Measurements from ENCODE around the gene MYL9.
A peak's percentile ranks its signal among the peaks of the same experiment; 100 is the strongest.

The MYL9 gene

DNA sequence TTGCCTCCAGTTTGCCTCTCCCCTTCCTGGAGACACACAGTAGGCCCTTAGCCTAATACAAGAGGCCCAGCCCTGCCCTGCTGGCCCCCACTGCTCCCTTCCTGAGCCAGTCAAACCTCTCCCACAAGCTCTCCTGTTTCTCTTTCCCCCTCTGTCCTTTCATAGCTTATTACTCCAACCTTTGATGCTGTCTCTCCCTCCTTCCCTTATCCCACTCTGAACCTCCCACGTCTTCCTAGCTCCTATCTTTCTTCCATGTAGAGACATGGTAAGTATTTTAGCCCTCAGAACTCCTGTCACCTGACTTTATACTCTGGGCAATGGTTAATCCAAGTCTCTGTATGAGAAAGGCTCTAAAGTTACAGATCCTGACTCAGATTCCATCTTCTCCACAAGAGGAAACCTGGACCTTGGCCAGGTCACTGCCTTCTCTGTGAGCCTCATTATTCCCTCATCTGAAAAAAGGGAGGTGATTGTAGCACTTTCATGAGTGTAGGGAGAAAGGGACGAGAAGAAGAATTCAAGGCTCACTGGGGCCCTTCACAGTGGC, 38.8 kb downstream of the MYL9 start:
- no peak for DNase-seq (ENCODE audit: low read depth, low spot score)

DNA sequence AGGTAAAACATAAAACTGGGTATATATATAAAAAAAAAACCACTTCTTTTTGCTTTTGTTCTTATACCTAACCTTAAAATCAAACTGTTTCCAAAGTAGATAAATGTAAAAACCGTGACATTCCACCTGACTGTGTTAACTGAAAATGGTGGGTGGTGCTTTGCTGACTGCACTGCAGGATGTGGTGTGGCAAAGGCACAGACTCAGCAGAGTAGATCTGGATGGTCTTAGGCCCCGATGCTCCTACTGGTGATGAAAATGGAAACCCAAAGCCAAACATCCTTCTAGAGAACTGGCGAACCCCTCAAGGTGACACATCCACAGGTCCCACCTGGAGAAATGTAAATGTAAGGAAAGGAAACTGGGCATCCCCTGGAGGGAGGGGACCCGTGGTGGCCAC, 41.0 kb downstream of the MYL9 start:
- no peak for DNase-seq (ENCODE audit: low read depth, low spot score)

DNA sequence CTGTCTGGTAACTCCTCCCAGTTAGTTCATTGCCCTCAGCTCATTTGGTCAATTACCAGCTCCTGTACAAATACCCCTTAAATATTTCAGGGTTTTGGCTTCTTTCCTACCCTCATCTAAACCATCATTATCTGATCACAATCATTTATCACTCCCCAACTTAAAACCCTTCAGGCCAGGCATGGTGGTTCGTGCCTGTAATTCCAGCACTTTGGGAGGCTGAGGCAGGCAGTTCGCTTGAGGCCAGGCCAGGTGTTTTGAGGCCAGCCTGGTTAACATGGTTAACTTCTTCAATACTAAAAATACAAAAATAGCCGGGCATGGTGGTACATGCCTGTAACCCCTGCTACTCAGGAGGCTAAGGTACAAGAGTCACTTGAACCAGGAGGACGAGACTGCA, 41.5 kb downstream of the MYL9 start:
- no peak for DNase-seq (ENCODE audit: low read depth, low spot score)

- DNase-seq (ENCODE audit: low read depth, low spot score) = no peak
Measured at GRCh38 chr20:36584018-36584481, 42.7 kb downstream of the MYL9 start.

DNA sequence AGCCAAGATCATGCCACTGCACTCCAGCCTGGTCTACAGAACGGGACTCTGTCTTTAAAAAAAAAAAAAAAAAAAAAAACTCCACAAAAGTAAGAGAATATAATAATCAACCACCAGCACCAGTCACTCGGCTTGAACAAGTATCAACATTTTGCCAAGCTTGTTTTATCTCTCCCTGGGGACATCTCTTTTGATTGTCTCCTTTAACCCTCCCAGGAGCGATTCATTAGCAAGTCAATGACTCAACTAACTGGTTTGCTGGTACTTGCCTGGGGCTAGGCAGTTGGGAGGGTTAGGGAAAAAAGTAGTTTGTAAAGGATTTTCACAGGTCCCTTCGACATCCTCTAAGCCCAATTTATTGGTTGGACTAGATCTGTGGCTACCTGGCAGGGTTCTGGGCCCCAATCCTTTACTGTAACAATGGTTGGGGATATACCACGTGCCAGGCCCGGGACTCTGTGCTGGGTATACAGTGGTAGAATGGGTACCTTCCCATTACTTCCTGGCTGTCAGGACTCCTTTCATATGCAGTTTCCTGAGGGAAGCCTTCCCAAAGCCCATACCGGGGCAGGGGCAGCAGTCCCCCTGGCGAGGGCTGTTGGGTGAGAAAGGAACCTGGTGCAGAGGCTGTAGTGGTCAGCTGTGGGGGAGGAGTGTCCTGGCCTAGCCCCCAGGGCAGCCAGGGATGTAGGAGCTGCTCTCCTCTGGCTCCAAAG, 44.2 kb downstream of the MYL9 start:
- DNase-seq (ENCODE audit: low read depth, low spot score) = peak; percentile 96

DNA sequence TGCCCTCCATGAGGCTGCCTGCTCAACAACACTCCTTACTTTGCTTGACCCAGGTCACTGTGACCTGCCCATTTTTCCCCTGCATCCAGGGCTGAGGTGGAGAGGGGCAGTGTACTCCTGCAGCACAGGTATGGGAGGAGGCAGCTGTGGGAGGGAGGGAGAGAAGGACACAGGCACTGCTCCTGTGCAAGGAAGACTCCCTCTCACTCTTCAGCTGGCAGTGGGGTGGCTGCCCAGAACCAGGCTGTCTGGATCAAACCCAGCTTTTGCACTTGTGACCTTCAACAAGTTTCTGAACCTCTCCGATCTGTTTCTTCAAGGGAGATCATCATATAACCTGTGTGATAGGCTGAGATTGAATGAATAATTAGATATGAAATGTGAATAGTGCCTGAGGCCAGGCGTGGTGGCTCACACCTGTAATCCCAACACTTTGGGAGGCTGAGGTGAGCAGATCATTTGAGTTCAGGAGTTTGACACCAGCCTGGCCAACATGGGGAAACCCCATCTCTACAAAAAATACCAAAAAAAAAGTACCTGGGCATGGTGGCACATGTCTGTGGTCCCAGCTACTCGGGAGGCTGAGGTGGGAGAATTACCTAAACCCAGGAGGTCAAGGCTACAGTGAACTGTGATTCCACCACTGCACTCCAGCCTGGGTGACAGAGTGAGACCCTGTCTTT, 46.2 kb downstream of the MYL9 start:
- DNase-seq (ENCODE audit: low read depth, low spot score) = no peak

DNA sequence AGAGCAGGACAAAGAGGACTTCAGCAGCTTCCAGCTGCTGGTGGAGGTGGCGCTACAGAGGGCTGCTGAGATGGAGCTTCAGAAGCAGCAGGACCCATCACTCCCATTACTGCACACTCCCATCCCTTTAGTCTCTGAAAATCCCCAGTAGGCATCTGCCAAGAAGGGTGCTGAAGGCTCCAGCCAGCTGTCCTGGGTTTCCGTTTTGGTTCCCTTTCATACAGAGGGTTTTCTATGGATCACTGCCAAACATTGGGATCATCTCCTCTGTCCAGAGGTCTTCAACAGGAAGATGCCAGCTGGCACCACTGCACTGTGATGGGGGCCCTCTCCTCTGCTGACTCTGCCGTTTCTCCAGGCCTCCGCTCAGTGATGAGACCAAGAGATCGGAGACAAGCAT, 50.0 kb downstream of the MYL9 start:
- no peak for DNase-seq (ENCODE audit: low read depth, low spot score)

DNA sequence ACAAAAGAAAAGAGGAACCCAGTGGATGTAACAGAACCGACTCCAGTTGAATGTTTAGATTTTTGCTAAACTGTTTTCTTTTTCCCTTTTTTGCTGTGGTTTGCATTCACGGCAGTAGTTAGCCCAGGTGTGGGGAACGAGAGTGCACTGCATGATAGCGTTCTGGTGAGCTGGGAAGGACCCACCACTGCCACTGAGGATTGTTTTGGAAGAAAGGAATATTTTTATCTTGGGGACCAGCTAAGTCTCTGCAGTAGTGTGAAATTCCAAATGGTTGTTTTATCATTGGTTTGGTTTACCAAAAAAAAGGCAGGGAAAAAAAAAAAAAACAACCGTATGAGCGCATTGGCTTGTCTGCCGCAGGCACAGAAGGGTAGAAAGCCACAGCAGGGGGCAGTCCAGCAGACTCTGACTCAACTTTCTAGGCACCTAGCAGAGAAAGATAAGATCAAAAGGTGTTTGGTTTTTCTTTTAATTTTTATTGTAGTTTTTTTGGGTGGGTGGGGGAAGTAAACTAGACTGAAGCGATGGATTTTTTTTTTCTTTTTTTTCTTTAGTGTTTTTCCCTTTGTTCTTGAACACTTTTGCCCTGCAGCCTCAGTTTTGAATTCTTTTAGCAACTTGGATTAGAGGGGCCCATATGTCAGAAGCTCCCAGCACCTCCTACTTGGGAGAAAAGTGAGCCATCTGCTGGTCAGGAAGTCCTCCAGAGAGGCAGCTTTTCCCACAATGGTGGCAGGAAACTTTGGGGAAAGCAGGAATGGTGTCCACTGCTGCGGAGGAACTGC, 50.7 kb downstream of the MYL9 start:
- DNase-seq (ENCODE audit: low read depth, low spot score) = peak; percentile 85

GRCh38 chr20:36593347-36593929, 52.1 kb downstream of the MYL9 start:
- DNase-seq (ENCODE audit: low read depth, low spot score) = no peak

DNA sequence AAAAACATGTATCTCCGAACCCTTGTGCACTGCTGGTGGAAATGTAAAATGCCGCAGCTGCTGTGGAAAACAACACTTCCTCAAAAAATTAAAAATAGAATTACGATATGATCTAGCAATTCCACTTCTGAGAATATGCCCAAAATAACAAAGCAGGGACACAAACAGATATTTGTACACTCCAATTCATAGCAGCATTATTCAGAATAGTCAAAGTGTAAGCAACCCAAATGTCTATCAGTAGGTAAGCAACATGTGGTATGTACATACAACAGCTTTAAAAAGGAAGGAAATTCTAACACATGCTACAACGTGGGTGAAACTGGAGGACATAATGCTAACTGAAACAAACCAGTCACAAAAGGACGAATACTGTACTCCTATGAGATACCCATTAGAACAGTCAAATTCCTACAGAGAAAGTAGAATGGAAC, 58.6 kb downstream of the MYL9 start:
- no peak for DNase-seq (ENCODE audit: low read depth, low spot score)

All from ELF-1 (cell line).